Uterus (tissue), 4 donors: ENCODE measurements around the gene IGFALS. TPM values are rescaled to one million over a fixed set of nuclear protein-coding genes. Genes with fewer than 3 reads are reported as not detected.

Source experiments
- DNase-seq, 2 donors: peaks; one replicate each; pipeline ENCODE4 v3.0.0-alpha.2; 2019 to 2020
- H3K27ac ChIP-seq, 2 donors: fragments of 200-600 bp; sonication (generic); 1 replicate in 1 of 2; 2 replicates in 1 of 2; pipeline ENCODE4 v1.5.1; 2016 to 2018
- H3K27me3 ChIP-seq, 2 donors: fragments of 200-600 bp; sonication (generic); one replicate each; pipeline ENCODE4 v1.5.1; 2018 to 2019; ENCODE audit warnings: control low read depth in 1 of 2
- H3K36me3 ChIP-seq, 2 donors: fragments of 200-600 bp; sonication (generic); one replicate each; pipeline ENCODE4 v1.5.1; 2019; ENCODE audit warnings: control low read depth in 1 of 2
- H3K4me1 ChIP-seq, 2 donors: fragments of 200-600 bp; sonication (generic); one replicate each; pipeline ENCODE4 v1.5.1; 2018 to 2019; ENCODE audit warnings: control low read depth in 1 of 2
- H3K4me3 ChIP-seq, 2 donors: fragments of 200-600 bp; sonication (generic); 1 replicate in 1 of 2; 2 replicates in 1 of 2; pipeline ENCODE4 v1.5.1; 2018 to 2019; ENCODE audit warnings: mild to moderate bottlenecking in 1 of 2
- H3K9me3 ChIP-seq, 2 donors: fragments of 200-600 bp; sonication (generic); one replicate each; pipeline ENCODE4 v1.5.1; 2019; ENCODE audit warnings: control low read depth in 1 of 2
- POLR2A ChIP-seq, 2 donors: fragments of 450-650 bp; IDR thresholded peaks; one replicate each; pipeline ENCODE4 v1.6.1; 2016; ENCODE audit warnings: antibody characterized with exemption in 2 of 2, mild to moderate bottlenecking in 1 of 2, moderate library complexity in 1 of 2
- intact Hi-C: fragments of 100-400 bp; cut with DNase I; formaldehyde crosslinking; loops from one replicate; pipeline ENCODE4 v1.15.1; 2023; ENCODE audit warnings: low total_unique reads
- total RNA-seq, 4 donors: library from RNA; depleted of rRNA in 3 of 4; stranded (reverse); fragments of >200 nt in 3 of 4; gene quantifications; one replicate each; pipeline versions ENCODE4 v1.1.0 to v1.2.4, GENCODE V29; 2014 to 2023
- TF ChIP-seq, protein P1 (sequence below), 4 experiments: fragments of 200-600 bp in 2 of 4; fragments of 450-650 bp in 2 of 4; sonication (generic) in 2 of 4; IDR thresholded peaks; one replicate each; pipeline ENCODE4 v1.5.1; 2016 to 2019; ENCODE audit warnings: antibody characterized with exemption in 4 of 4, mild to moderate bottlenecking in 2 of 4, moderate library complexity in 1 of 4
- donor health status: DM: yes; HTN: yes; CAD: no.

Gene IGFALS
- total RNA-seq, 4 donors from 2014 or later = 0.49 to 1.2 TPM; not detected in 2

GRCh38 chr16:1810536-1810935, 17.0 kb upstream of the IGFALS start:
- no peaks in the 10 kb centered on the region for H3K27me3 ChIP-seq
- H3K27ac ChIP-seq = no peak overlapping the region
- H3K9me3 ChIP-seq = no peaks in the 10 kb centered on the region
- no peak for TF ChIP-seq POLR2A (IDR thresholded peaks at IDR 0.05)
- TF ChIP-seq, protein P1, sequence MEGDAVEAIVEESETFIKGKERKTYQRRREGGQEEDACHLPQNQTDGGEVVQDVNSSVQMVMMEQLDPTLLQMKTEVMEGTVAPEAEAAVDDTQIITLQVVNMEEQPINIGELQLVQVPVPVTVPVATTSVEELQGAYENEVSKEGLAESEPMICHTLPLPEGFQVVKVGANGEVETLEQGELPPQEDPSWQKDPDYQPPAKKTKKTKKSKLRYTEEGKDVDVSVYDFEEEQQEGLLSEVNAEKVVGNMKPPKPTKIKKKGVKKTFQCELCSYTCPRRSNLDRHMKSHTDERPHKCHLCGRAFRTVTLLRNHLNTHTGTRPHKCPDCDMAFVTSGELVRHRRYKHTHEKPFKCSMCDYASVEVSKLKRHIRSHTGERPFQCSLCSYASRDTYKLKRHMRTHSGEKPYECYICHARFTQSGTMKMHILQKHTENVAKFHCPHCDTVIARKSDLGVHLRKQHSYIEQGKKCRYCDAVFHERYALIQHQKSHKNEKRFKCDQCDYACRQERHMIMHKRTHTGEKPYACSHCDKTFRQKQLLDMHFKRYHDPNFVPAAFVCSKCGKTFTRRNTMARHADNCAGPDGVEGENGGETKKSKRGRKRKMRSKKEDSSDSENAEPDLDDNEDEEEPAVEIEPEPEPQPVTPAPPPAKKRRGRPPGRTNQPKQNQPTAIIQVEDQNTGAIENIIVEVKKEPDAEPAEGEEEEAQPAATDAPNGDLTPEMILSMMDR (IDR thresholded peaks at IDR 0.05) = no peak
- intact Hi-C loops = no loop called here
- no peaks in the 10 kb centered on the region for H3K36me3 ChIP-seq
- no peak overlapping the region for H3K4me3 ChIP-seq
- H3K4me1 ChIP-seq = no peaks in the 10 kb centered on the region
- no peak for DNase-seq

- Histone ChIP-seq H3K4me1 (no peaks in the 10 kb centered on the region), H3K36me3 (no peaks in the 10 kb centered on the region), H3K4me3 (no peak overlapping the region), H3K9me3 (no peaks in the 10 kb centered on the region), H3K27me3 (no peaks in the 10 kb centered on the region), H3K27ac (no peak overlapping the region)
- TF ChIP-seq, protein P1 (IDR thresholded peaks at IDR 0.05) = no peak
- TF ChIP-seq POLR2A (IDR thresholded peaks at IDR 0.05) = no peak
- DNase-seq = no peak
- intact Hi-C loops = no loop called here
Observed at GRCh38 chr16:1810106-1810505, 16.6 kb upstream of the IGFALS start.

GRCh38 chr16:1809281-1809801, 15.8 kb upstream of the IGFALS start:
- no peaks in the 10 kb centered on the region for H3K9me3 ChIP-seq
- intact Hi-C loops = no loop called here
- DNase-seq = no peak
- H3K27ac ChIP-seq = no peak overlapping the region
- H3K4me3 ChIP-seq = no peak overlapping the region
- no peak for TF ChIP-seq POLR2A (IDR thresholded peaks at IDR 0.05)
- TF ChIP-seq, protein P1 (IDR thresholded peaks at IDR 0.05) = no peak
- no peaks in the 10 kb centered on the region for H3K4me1 ChIP-seq
- no peaks in the 10 kb centered on the region for H3K36me3 ChIP-seq
- H3K27me3 ChIP-seq = no peaks in the 10 kb centered on the region

DNA sequence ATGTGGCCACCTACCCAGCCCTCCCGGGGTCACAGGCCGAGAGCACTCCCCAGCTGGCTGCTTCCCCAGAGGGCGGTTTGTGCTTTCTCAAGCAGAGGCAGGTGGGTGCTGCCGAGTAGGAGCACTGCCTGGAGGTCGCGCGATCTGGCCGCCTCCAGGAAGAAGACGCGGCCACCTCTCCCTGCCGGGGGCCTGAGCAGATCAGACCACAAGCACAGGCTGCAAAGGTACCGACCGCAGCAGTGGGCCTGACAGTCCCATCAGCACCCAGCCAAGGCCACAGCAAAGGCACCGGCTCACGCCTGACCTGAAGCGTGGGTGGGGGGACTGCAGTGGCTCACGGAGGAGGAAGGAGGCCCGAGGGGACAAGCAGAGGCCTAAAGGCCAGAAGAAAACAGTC, 15.2 kb upstream of the IGFALS start:
- no peak for TF ChIP-seq POLR2A (IDR thresholded peaks at IDR 0.05)
- TF ChIP-seq, protein P1 (IDR thresholded peaks at IDR 0.05) = no peak
- no peaks in the 10 kb centered on the region for H3K4me1 ChIP-seq
- intact Hi-C loops = no loop called here
- no peaks in the 10 kb centered on the region for H3K9me3 ChIP-seq
- H3K27me3 ChIP-seq = no peaks in the 10 kb centered on the region
- no peak for DNase-seq
- H3K27ac ChIP-seq = no peak overlapping the region
- H3K36me3 ChIP-seq = no peaks in the 10 kb centered on the region
- H3K4me3 ChIP-seq = no peak overlapping the region

GRCh38 chr16:1807626-1808025, 14.1 kb upstream of the IGFALS start:
- Histone ChIP-seq H3K4me3 (no peak overlapping the region), H3K27ac (no peak overlapping the region), H3K9me3 (no peaks in the 10 kb centered on the region), H3K36me3 (no peaks in the 10 kb centered on the region), H3K4me1 (no peaks in the 10 kb centered on the region), H3K27me3 (no peaks in the 10 kb centered on the region)
- TF ChIP-seq, protein P1 (IDR thresholded peaks at IDR 0.05) = no peak
- intact Hi-C loops = no loop called here
- no peak for DNase-seq
